ENCODE measurements around the gene FAHD2A.

- TF ChIP-seq POLR2A (IDR thresholded peaks at IDR 0.05; ENCODE audit: borderline replicate concordance, extremely low read depth, insufficient read depth, insufficient read length) (no peak), CTCF (IDR thresholded peaks at IDR 0.05 in 2 of 3, conservative IDR thresholded peaks at IDR 0.05 in 1 of 3; ENCODE audit: borderline replicate concordance in 1 of 3, insufficient read depth in 1 of 3, low read depth in 2 of 3, low read length in 2 of 3) (no peak), SIN3A (IDR thresholded peaks at IDR 0.05; ENCODE audit: low read depth) (no peak), CBX3 (IDR thresholded peaks at IDR 0.05; ENCODE audit: low read depth) (no peak), MAX (IDR thresholded peaks at IDR 0.05) (no peak), REST (IDR thresholded peaks at IDR 0.05; ENCODE audit: low read depth) (no peak), YY1 (IDR thresholded peaks at IDR 0.05; ENCODE audit: extremely low read depth, insufficient replicate concordance, low read depth, low read length) (no peak), EGR1 (IDR thresholded peaks at IDR 0.05; ENCODE audit: low read depth) (no peak), ZNF274 (IDR thresholded peaks at IDR 0.05; ENCODE audit: low read depth, low read length) (no peak), RAD21 (IDR thresholded peaks at IDR 0.05; ENCODE audit: low read depth) (no peak), JUND (IDR thresholded peaks at IDR 0.05) (no peak), SP1 (IDR thresholded peaks at IDR 0.05; ENCODE audit: low read depth) (no peak), FOSL1 (IDR thresholded peaks at IDR 0.05; ENCODE audit: low read depth) (no peak)
- TF ChIP-seq, protein P1, sequence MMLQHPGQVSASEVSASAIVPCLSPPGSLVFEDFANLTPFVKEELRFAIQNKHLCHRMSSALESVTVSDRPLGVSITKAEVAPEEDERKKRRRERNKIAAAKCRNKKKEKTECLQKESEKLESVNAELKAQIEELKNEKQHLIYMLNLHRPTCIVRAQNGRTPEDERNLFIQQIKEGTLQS (IDR thresholded peaks at IDR 0.05) = no peak
Observed at GRCh38 chr2:95381212-95382191, 21.0 kb upstream of the FAHD2A start.

All from HCT116 (cell line).